HepG2 (cell line): Measurements from ENCODE around the gene LPAR1. TPM values are rescaled to one million over a fixed set of nuclear protein-coding genes. Genes with fewer than 3 reads are reported as not detected.

Source experiments
- ATAC-seq: fragments of 200-7000 bp; cut with Tn5 transposase; 3 replicates; pipeline ENCODE4 v1.9.1; 2020; ENCODE audit warnings: mild to moderate bottlenecking, moderate library complexity
- BruUV-seq: library from RNA; stranded (reverse); fragments of 400-500 nt; replicated peaks from 2 replicates; lab custom pipeline; 2021; lab: Mats Ljungman, UMichigan
- CTCF ChIA-PET: fragments of 300-600 bp; formaldehyde crosslinking; extraction: SDS; loops from one replicate; lab custom pipeline; 2021; ENCODE audit warnings: low total read pairs, inconsistent platforms, low intra/inter-chr PET ratio; lab: Yijun Ruan, JAX
- POLR2A ChIA-PET: fragments of 350-600 bp; sonication (Branson Sonifier 250); formaldehyde crosslinking; loops from one replicate; lab custom pipeline; 2020; ENCODE audit warnings: antibody characterized with exemption, inconsistent platforms; lab: Yijun Ruan, JAX
- DNase-seq: peaks from one replicate; pipeline ENCODE4 v3.0.0-alpha.2; 2015; ENCODE audit warnings: low spot score
- FAIRE-seq: peaks from 3 replicates; lab custom pipeline; 2011; peaks lifted over from hg19 to GRCh38; lab: Jason Lieb, UNC
- H2AFZ ChIP-seq: one replicate; pipeline ENCODE4 v1.6.1; 2011; ENCODE audit warnings: low read length, inconsistent platforms
- H3K27ac ChIP-seq: fragments of 300-600 bp; 3 replicates; pipeline ENCODE4 v1.8.0; 2011; ENCODE audit warnings: mixed run types, mild to moderate bottlenecking, mixed read lengths, low read length, inconsistent platforms; ENCODE audit not compliant: insufficient read depth; ENCODE audit errors: extremely low read length
- H3K27me3 ChIP-seq, 2 experiments: fragments of 200-600 bp in 1 of 2; 2 replicates in 1 of 2; 3 replicates in 1 of 2; pipeline versions ENCODE4 v1.6.0 to v1.8.0; 2011; ENCODE audit warnings: low read length in 2 of 2, mild to moderate bottlenecking in 2 of 2, moderate library complexity in 2 of 2, inconsistent platforms in 1 of 2; ENCODE audit not compliant: insufficient read depth in 2 of 2, control insufficient read depth in 1 of 2
- H3K36me3 ChIP-seq, 2 experiments: fragments of 200-600 bp in 1 of 2; replicated peaks in 1 of 2; 2 replicates in 1 of 2; 3 replicates in 1 of 2; pipeline versions ENCODE4 v1.5.1 to v1.8.0; 2011; ENCODE audit warnings: low read length in 2 of 2, inconsistent platforms in 1 of 2; ENCODE audit not compliant: insufficient read depth in 2 of 2, control insufficient read depth in 1 of 2
- H3K4me1 ChIP-seq: 2 replicates; pipeline ENCODE4 v1.5.1; 2012; ENCODE audit warnings: low read length, inconsistent platforms; ENCODE audit not compliant: insufficient read depth
- H3K4me2 ChIP-seq: 2 replicates; pipeline ENCODE4 v1.6.0; 2011; ENCODE audit warnings: low read depth, low read length, inconsistent platforms
- H3K4me3 ChIP-seq, 3 experiments: fragments of 200-600 bp in 1 of 3; sonication (generic), shearing (Covaris generic) in 1 of 3; replicated peaks in 1 of 3; 2 replicates each; pipeline ENCODE4 v1.5.1; 2011 to 2016; ENCODE audit warnings: low read length in 3 of 3, inconsistent platforms in 2 of 3, low read depth in 2 of 3, mild to moderate bottlenecking in 2 of 3, control low read depth in 1 of 3, mixed read lengths in 1 of 3; ENCODE audit not compliant: insufficient read depth in 1 of 3
- H3K79me2 ChIP-seq: one replicate; pipeline ENCODE4 v1.6.1; 2011; ENCODE audit warnings: low read length, inconsistent platforms; ENCODE audit not compliant: insufficient read depth
- H3K9ac ChIP-seq: 2 replicates; pipeline ENCODE4 v1.6.0; 2011; ENCODE audit warnings: mild to moderate bottlenecking, low read depth, low read length, inconsistent platforms; ENCODE audit not compliant: insufficient read depth
- H3K9me3 ChIP-seq: 2 replicates; pipeline ENCODE4 v1.5.1; 2012; ENCODE audit warnings: mild to moderate bottlenecking, low read length
- H4K20me1 ChIP-seq: 2 replicates; pipeline ENCODE4 v1.6.0; 2011; ENCODE audit warnings: inconsistent platforms, mild to moderate bottlenecking, low read length, moderate library complexity; ENCODE audit not compliant: insufficient read depth
- HNRNPK ChIP-seq: fragments of 200-400 bp; formaldehyde crosslinking; IDR thresholded peaks from 2 replicates; pipeline ENCODE4 v1.6.1; 2018; ENCODE audit warnings: low read length, low read depth, moderate library complexity, mild to moderate bottlenecking; ENCODE audit not compliant: poor library complexity, severe bottlenecking
- NFKBIZ ChIP-seq: IDR thresholded peaks from 2 replicates; pipeline ENCODE4 v1.6.1; 2018; ENCODE audit warnings: missing genetic modification reagents, missing compliant biosample characterization
- SMC3 ChIP-seq: IDR thresholded peaks from 2 replicates; pipeline ENCODE4 v1.6.1; 2011; ENCODE audit warnings: low read length, improper control_type of control experiment
- ZBTB20 ChIP-seq: sonication (generic); formaldehyde crosslinking; IDR thresholded peaks from 2 replicates; pipeline ENCODE4 v1.8.1; 2023; ENCODE audit warnings: missing genetic modification reagents, low read depth, mild to moderate bottlenecking, borderline replicate concordance
- ZNF615 ChIP-seq: sonication (generic); formaldehyde crosslinking; IDR thresholded peaks from 2 replicates; pipeline ENCODE4 v1.5.0; 2020; ENCODE audit warnings: mild to moderate bottlenecking, missing genetic modification reagents, borderline replicate concordance
- ZNF678 ChIP-seq: sonication (generic); formaldehyde crosslinking; IDR thresholded peaks from 2 replicates; pipeline ENCODE4 v1.4.0; 2020; ENCODE audit warnings: mild to moderate bottlenecking, missing genetic modification reagents
- WGBS: methylation state at CpG from one replicate; pipeline ENCODE4 v1.1.6; 2017; ENCODE audit warnings: low lambda C conversion rate; 5-methylcytosine and 5-hydroxymethylcytosine counted together
- in situ Hi-C: cut with HindIII; loops from 2 replicates; pipeline ENCODE4 v1.10.0; 2017; ENCODE audit warnings: low pct_unique_long_range_greater_than_20kb; ENCODE audit not compliant: extremely low pct_ligation_motif_present
- intact Hi-C: fragments of 100-400 bp; cut with micrococcal nuclease; formaldehyde crosslinking; loops from one replicate; pipeline ENCODE4 v1.10.0; 2022; ENCODE audit not compliant: unreplicated experiment
- polyA plus RNA-seq, 8 experiments: library from polyadenylated mRNA; depleted of rRNA in 3 of 8; stranded (reverse) in 7 of 8; unstranded in 1 of 8; fragments of >200 nt; fragmentation: Illumina TruSeq in 4 of 8; extraction: Trizol in 4 of 8; gene quantifications; 2 replicates each; pipeline versions ENCODE4 v1.2.1 to v1.2.3, GENCODE V29; 2011 to 2016; ENCODE audit warnings: low read depth in 4 of 8, missing spikeins in 1 of 8, mixed read lengths in 1 of 8; ENCODE audit not compliant: insufficient read depth in 1 of 8
- total RNA-seq, 5 experiments: library from RNA; depleted of rRNA; stranded (reverse); fragments of >200 nt; fragmentation: Illumina TruSeq; extraction: Trizol; gene quantifications; 2 replicates each; pipeline ENCODE4 v1.2.3, GENCODE V29; 2016; ENCODE audit warnings: low read depth in 1 of 5
- TF ChIP-seq, protein P1 (sequence below): IDR thresholded peaks from 2 replicates; pipeline ENCODE4 v1.6.1; 2016
- TF ChIP-seq, protein P2 (sequence below): sonication (generic); formaldehyde crosslinking; IDR thresholded peaks from 2 replicates; pipeline ENCODE4 v1.9.0; 2021; ENCODE audit warnings: missing genetic modification reagents, mild to moderate bottlenecking, borderline replicate concordance

The LPAR1 gene
- total and polyA plus RNA-seq, 2 of the 13 experiments (the other 11 are each of a cell fraction or from before 2014, with no cell fraction given) = not detected

DNA sequence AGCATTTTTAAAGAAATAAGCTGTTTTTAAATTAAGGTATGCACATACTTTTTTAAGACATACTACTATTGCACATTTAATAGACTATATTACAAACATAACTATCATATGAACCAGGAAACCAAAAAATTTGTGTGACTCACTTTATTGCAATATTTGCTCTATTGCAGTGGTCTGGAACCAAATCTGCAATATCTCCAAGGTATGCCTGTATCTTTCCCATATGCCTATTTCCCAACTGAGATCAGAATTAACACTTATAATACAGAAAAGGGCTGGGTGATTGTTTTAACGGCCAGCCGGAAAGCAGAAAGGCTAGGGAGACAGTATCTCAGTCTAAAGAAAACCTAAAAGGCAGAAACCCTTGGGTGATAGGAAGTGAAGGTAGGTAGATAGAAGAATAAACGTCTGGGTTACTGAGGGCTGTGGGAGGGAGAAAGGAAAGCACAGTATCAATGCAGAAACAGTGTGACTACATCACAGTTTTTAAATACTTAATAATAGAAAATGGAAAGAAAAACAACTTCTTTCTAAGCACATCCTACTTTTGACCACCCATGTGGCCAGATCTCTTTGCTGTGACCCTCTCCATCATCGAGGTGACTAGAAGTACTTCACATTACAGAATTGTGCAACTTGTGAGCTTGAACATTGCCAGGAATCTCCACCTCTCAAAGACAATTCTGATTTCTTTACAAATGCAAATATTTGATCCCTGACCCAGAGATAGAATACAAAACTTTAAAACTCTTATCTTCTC lies 126.4 kb downstream of the LPAR1 start:
- intact Hi-C loops = no loop called here
- ChIA-PET POLR2A (no interaction called here), CTCF (no interaction called here)
- Histone ChIP-seq H2AFZ (no peak overlapping the region), H3K27ac (no peak overlapping the region), H3K36me3 (no peaks in the 10 kb centered on the region), H4K20me1 (no peaks in the 10 kb centered on the region), H3K9me3 (no peaks in the 10 kb centered on the region), H3K4me2 (no peak overlapping the region), H3K9ac (no peak overlapping the region), H3K27me3 (no peaks in the 10 kb centered on the region), H3K4me3 (no peak overlapping the region), H3K4me1 (no peaks in the 10 kb centered on the region), H3K79me2 (no peaks in the 10 kb centered on the region)
- no peak for DNase-seq
- WGBS = 15% methylated on average over 4 of the region's 4 CpGs
- TF ChIP-seq ZNF678 = no peak
- no peak for FAIRE-seq
- ATAC-seq = no peak
- no TSS peak for BruUV-seq
- in situ Hi-C loops = no loop called here

DNA sequence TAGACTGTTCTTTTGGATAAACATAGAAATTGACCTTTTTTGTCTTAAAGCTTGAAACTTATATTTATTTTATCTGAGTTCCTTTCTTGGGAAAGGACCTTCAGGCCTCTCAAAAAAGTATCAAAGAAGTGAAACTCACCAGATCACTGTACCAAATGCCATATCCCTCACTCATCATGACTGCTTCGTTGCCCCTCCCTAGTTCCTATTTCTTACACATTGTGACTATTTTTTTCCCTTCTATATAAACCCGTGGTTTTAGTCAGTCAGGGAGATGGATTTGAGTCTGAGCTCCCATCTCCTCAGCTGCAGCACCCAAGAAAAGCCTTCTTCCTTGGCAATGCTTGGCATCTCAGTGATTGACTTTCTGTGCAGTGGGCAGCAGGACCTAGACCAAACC lies 129.4 kb downstream of the LPAR1 start:
- Histone ChIP-seq H3K4me2 (no peak overlapping the region), H3K79me2 (no peaks in the 10 kb centered on the region), H2AFZ (no peak overlapping the region), H3K9ac (no peak overlapping the region), H3K4me1 (no peaks in the 10 kb centered on the region), H3K27me3 (no peaks in the 10 kb centered on the region), H3K4me3 (no peak overlapping the region), H3K9me3 (no peaks in the 10 kb centered on the region), H3K36me3 (no peaks in the 10 kb centered on the region), H3K27ac (no peak overlapping the region), H4K20me1 (no peaks in the 10 kb centered on the region)
- FAIRE-seq = no peak
- ATAC-seq = no peak
- no peak for DNase-seq
- CTCF ChIA-PET = no interaction called here
- intact Hi-C loops = no loop called here
- TF ChIP-seq SMC3 (no peak), HNRNPK (no peak), ZBTB20 (CRISPR knock-in tag) (no peak), NFKBIZ (CRISPR knock-in tag) (no peak), ZNF615 (no peak)
- TF ChIP-seq, protein P1, sequence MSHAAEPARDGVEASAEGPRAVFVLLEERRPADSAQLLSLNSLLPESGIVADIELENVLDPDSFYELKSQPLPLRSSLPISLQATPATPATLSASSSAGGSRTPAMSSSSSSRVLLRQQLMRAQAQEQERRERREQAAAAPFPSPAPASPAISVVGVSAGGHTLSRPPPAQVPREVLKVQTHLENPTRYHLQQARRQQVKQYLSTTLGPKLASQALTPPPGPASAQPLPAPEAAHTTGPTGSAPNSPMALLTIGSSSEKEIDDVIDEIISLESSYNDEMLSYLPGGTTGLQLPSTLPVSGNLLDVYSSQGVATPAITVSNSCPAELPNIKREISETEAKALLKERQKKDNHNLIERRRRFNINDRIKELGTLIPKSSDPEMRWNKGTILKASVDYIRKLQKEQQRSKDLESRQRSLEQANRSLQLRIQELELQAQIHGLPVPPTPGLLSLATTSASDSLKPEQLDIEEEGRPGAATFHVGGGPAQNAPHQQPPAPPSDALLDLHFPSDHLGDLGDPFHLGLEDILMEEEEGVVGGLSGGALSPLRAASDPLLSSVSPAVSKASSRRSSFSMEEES = no peak
- TF ChIP-seq, protein P2, sequence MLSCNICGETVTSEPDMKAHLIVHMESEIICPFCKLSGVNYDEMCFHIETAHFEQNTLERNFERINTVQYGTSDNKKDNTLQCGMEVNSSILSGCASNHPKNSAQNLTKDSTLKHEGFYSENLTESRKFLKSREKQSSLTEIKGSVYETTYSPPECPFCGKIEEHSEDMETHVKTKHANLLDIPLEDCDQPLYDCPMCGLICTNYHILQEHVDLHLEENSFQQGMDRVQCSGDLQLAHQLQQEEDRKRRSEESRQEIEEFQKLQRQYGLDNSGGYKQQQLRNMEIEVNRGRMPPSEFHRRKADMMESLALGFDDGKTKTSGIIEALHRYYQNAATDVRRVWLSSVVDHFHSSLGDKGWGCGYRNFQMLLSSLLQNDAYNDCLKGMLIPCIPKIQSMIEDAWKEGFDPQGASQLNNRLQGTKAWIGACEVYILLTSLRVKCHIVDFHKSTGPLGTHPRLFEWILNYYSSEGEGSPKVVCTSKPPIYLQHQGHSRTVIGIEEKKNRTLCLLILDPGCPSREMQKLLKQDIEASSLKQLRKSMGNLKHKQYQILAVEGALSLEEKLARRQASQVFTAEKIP (CRISPR knock-in tag) = no peak
- POLR2A ChIA-PET = no interaction called here
- in situ Hi-C loops = no loop called here
- 5% methylated on average over 2 of the region's 2 CpGs for WGBS
- no TSS peak for BruUV-seq
